ENCODE results near the gene HACE1.
"Not testable (repeated sequence)": the region's sequence is repeated elsewhere in the genome, so short reads cannot be mapped to it uniquely, and the experiment has no call there.

The HACE1 gene

DNA sequence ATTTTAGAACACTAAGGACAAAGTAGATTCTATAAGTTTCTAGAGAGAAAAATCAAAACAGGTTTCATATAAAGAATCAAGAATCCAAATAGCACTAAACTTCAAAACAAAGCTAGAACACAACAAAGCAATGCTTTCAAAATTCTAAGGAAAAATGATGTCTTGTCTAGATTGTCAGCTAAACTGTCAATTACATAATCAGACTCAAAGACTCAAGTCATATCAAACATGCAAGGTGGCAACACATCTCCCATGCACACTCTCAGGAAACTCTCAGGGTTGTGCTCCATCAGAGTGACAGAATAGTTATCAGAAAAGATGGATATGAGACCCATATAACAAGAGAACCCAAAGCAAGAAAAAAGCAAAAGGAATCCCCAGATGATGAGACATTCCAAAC is 23.9 kb downstream of the HACE1 start:
- Histone ChIP-seq H4K20me1 (ENCODE audit: insufficient read depth) (no peaks in the 10 kb centered on the region), H3K79me2 (ENCODE audit: insufficient read depth, low read depth) (no peaks in the 10 kb centered on the region), H2AFZ (ENCODE audit: low read depth) (no peak overlapping the region), H3K4me1 (ENCODE audit: low read depth, poor library complexity, severe bottlenecking) (no peaks in the 10 kb centered on the region), H3K36me3 (ENCODE audit: insufficient read depth) (no peaks in the 10 kb centered on the region), H3K27ac (no peak overlapping the region), H3K27me3 (ENCODE audit: insufficient read depth, low read depth) (no peaks in the 10 kb centered on the region), H3K9ac (no peak overlapping the region), H3K4me3 (IDR thresholded peaks at IDR 0.05; ENCODE audit: insufficient read depth, low read depth, low read length) (no peak overlapping the region), H3K4me2 (no peak overlapping the region)
- TF ChIP-seq, protein P1, sequence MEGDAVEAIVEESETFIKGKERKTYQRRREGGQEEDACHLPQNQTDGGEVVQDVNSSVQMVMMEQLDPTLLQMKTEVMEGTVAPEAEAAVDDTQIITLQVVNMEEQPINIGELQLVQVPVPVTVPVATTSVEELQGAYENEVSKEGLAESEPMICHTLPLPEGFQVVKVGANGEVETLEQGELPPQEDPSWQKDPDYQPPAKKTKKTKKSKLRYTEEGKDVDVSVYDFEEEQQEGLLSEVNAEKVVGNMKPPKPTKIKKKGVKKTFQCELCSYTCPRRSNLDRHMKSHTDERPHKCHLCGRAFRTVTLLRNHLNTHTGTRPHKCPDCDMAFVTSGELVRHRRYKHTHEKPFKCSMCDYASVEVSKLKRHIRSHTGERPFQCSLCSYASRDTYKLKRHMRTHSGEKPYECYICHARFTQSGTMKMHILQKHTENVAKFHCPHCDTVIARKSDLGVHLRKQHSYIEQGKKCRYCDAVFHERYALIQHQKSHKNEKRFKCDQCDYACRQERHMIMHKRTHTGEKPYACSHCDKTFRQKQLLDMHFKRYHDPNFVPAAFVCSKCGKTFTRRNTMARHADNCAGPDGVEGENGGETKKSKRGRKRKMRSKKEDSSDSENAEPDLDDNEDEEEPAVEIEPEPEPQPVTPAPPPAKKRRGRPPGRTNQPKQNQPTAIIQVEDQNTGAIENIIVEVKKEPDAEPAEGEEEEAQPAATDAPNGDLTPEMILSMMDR (conservative IDR thresholded peaks at IDR 0.05; ENCODE audit: low read depth, low read length), result no peak

DNA sequence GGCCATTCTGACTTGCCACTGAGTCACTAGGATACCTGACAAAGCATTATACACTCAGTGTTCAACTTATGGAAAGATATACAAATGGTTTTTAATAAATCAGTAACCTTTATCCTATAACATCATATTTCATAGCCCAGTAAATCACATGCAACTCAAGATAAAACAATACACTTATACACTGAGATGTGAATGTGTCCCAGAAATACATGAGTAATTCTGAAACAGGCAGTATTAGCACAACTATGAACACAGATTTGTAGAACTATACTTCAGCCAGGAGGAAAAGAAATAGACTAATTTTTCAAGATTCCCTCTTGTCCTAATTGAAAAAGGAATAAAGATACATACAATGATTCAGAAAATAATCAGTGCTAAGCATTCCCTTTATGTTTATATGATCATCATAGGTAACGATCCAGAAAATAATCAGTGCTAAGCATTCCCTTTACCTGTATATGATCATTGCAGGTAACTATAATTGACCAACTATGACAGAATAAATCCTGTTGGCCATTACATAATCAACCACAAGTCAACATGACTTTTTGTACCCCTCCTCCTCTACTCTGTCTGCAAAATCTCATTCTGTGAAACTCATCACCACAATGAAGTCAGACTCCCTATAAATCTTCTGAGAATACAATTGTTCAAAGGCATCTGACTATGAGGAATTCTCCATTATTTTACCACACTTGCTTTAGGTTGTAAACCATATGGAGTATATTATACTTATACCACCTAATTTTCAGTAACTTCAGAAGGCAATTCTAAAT is 30.3 kb downstream of the HACE1 start:
- H3K4me3 ChIP-seq (IDR thresholded peaks at IDR 0.05; ENCODE audit: insufficient read depth, low read depth, low read length), result no peak overlapping the region
- H3K9ac ChIP-seq, result no peak overlapping the region
- H2AFZ ChIP-seq (ENCODE audit: low read depth), result no peak overlapping the region
- H3K4me2 ChIP-seq, result no peak overlapping the region
- H4K20me1 ChIP-seq (ENCODE audit: insufficient read depth), result no peaks in the 10 kb centered on the region
- no peaks in the 10 kb centered on the region for H3K79me2 ChIP-seq (ENCODE audit: insufficient read depth, low read depth)
- H3K36me3 ChIP-seq (ENCODE audit: insufficient read depth), result no peaks in the 10 kb centered on the region
- TF ChIP-seq, protein P1 (conservative IDR thresholded peaks at IDR 0.05; ENCODE audit: low read depth, low read length), result no peak
- H3K27ac ChIP-seq, result no peak overlapping the region
- H3K27me3 ChIP-seq (ENCODE audit: insufficient read depth, low read depth), result no peaks in the 10 kb centered on the region
- no peaks in the 10 kb centered on the region for H3K4me1 ChIP-seq (ENCODE audit: low read depth, poor library complexity, severe bottlenecking)

DNA sequence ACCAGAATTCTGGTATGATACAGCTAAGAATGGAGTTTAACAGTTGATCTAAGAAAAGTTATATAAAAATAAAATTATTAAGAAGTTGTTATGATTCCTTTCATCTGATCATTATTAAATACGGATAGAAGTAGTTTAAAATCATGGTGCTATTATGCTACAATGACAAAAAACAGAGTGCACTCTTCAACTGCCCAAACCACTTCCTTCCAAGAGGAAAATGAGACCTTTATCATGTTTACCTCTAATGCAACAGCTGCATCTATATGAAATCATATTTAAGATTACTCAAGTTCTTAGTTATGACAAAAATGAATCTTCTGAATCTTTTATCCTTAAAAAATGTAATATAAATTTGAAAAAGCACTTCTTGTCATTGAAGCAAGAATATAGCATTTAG is 31.2 kb downstream of the HACE1 start:
- Histone ChIP-seq H3K27me3 (ENCODE audit: insufficient read depth, low read depth) (no peaks in the 10 kb centered on the region), H3K9ac (no peak overlapping the region), H3K4me1 (ENCODE audit: low read depth, poor library complexity, severe bottlenecking) (no peaks in the 10 kb centered on the region), H3K36me3 (ENCODE audit: insufficient read depth) (no peaks in the 10 kb centered on the region), H3K27ac (no peak overlapping the region), H3K79me2 (ENCODE audit: insufficient read depth, low read depth) (no peaks in the 10 kb centered on the region), H2AFZ (ENCODE audit: low read depth) (no peak overlapping the region), H3K4me2 (no peak overlapping the region), H4K20me1 (ENCODE audit: insufficient read depth) (no peaks in the 10 kb centered on the region), H3K4me3 (IDR thresholded peaks at IDR 0.05; ENCODE audit: insufficient read depth, low read depth, low read length) (no peak overlapping the region)
- TF ChIP-seq, protein P1 (conservative IDR thresholded peaks at IDR 0.05; ENCODE audit: low read depth, low read length), result no peak

DNA sequence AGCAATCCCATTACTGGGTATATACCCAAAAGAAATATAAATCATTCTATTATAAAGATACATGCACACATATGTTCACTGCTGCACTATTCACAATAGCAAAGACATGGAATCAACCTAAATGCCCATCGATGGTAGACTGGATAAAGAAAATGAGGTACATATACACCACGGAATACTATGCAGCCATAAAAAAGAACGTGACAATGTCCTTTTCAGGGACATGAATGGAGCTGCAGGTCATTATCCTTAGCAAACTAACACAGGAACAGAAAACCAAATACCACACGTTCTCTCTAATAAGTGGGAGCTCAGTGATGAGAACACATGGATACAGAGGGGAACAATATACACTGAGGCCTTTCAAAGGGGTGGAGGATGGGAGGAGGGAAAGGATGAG is 38.9 kb downstream of the HACE1 start:
- H3K27me3 ChIP-seq (ENCODE audit: insufficient read depth, low read depth); H2AFZ ChIP-seq (ENCODE audit: low read depth); H3K79me2 ChIP-seq (ENCODE audit: insufficient read depth, low read depth); H3K36me3 ChIP-seq (ENCODE audit: insufficient read depth); H3K4me2 ChIP-seq; H3K4me1 ChIP-seq (ENCODE audit: low read depth, poor library complexity, severe bottlenecking); H3K4me3 ChIP-seq (IDR thresholded peaks at IDR 0.05; ENCODE audit: insufficient read depth, low read depth, low read length); H4K20me1 ChIP-seq (ENCODE audit: insufficient read depth); H3K27ac ChIP-seq; H3K9ac ChIP-seq: not testable (repeated sequence)

DNA sequence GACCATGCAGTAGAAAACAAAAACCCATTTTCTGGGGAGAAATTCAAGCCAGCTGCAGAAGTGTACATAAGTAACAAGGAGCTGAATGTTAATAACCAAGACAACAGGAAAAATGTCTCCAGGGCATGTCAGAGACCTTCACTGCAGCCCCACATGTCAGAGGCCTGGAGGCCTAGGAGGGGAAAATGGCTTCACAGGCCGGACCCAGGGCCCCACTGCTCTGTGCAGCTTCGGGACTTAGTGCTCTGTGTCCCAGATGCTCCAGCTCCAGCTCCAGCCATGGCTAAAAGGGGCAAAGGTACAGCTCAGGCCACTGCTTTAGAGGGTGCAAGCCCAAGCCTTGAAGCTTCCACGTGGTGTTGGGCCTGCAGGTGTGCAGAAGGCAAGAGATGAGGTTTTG is 43.6 kb downstream of the HACE1 start:
- TF ChIP-seq, protein P1 (conservative IDR thresholded peaks at IDR 0.05; ENCODE audit: low read depth, low read length), result no peak
- Histone ChIP-seq H3K4me1 (ENCODE audit: low read depth, poor library complexity, severe bottlenecking) (no peaks in the 10 kb centered on the region), H3K79me2 (ENCODE audit: insufficient read depth, low read depth) (no peaks in the 10 kb centered on the region), H2AFZ (ENCODE audit: low read depth) (no peak overlapping the region), H4K20me1 (ENCODE audit: insufficient read depth) (no peaks in the 10 kb centered on the region), H3K36me3 (ENCODE audit: insufficient read depth) (no peaks in the 10 kb centered on the region), H3K27me3 (ENCODE audit: insufficient read depth, low read depth) (no peaks in the 10 kb centered on the region), H3K4me3 (IDR thresholded peaks at IDR 0.05; ENCODE audit: insufficient read depth, low read depth, low read length) (no peak overlapping the region), H3K4me2 (no peak overlapping the region), H3K27ac (no peak overlapping the region), H3K9ac (no peak overlapping the region)
